ENCODE results near the gene CNTN3.

The CNTN3 gene

DNA sequence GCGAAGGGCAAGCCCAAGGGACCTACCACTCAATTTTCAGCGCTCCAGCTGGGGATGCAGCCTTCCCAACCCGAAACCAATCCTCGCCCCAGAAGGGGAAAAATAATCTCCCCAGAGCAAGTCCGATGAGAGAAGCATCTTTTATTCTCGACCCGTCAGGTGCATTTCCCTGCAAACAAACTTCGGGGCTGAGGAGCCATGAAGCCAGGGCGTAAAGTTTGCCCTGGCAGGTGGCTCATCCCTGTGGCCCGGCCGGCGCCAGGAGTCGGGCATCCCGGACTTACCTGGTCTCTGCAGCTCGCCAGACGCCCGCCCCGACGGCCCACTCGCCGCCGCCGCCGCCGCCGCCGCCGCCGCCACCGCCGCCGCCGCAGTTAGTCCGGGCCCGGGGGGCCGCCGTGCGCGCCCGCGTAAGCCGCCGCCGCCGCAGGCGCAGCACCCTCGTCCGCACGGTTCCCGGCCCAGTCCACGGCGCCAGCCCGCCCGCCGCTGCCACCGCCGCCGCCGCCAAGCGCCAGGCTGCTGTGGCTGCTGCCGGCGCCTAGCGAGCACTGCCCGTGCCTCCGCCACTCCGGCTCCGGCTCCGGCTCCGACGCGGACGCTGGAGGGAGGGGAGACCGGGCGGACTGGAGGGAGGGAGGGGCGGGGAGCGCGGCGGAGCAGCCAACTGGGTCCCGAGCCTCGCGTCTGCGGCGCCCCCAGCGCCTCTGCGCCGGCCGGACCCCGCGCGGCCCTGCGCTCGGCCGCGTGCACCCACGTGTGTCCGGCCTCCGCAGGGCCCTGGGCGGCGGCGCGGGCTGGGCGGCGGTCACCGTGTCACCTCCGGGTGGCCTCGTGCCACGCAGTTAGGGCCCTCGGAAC, at the start of gene CNTN3:
CNTN3 (minus strand) TSS at position 553 of the 861 bp plus-strand sequence. CDS start 93,547 bp downstream, outside the sequence.
- ChIA-PET CTCF (no interaction called here), POLR2A (no interaction called here)
- TF ChIP-seq, protein P1, sequence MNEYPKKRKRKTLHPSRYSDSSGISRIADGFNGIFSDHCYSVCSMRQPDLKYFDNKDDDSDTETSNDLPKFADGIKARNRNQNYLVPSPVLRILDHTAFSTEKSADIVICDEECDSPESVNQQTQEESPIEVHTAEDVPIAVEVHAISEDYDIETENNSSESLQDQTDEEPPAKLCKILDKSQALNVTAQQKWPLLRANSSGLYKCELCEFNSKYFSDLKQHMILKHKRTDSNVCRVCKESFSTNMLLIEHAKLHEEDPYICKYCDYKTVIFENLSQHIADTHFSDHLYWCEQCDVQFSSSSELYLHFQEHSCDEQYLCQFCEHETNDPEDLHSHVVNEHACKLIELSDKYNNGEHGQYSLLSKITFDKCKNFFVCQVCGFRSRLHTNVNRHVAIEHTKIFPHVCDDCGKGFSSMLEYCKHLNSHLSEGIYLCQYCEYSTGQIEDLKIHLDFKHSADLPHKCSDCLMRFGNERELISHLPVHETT (tag by site-specific recombination; IDR thresholded peaks at IDR 0.05) = no peak
- no peak for TF ChIP-seq ZNF629 (tag by site-specific recombination; IDR thresholded peaks at IDR 0.05)
- no peak for TF ChIP-seq ZNF335 (tag by site-specific recombination; conservative IDR thresholded peaks at IDR 0.05)
- no peak for TF ChIP-seq ZNF366 (tag by site-specific recombination; conservative IDR thresholded peaks at IDR 0.05)
- no peak for TF ChIP-seq ZFP3 (tag by site-specific recombination; IDR thresholded peaks at IDR 0.05; ENCODE audit: low read depth)
- TF ChIP-seq ZNF837 (tag by site-specific recombination; IDR thresholded peaks at IDR 0.05) = no peak
- no peak for TF ChIP-seq ZNF561 (tag by site-specific recombination; IDR thresholded peaks at IDR 0.05; ENCODE audit: borderline replicate concordance)
- TF ChIP-seq GLIS2 (tag by site-specific recombination; IDR thresholded peaks at IDR 0.05) = no peak
- no peak for TF ChIP-seq ZNF596 (tag by site-specific recombination; IDR thresholded peaks at IDR 0.05)
- no peak for TF ChIP-seq ZNF23 (tag by site-specific recombination; IDR thresholded peaks at IDR 0.05; ENCODE audit: borderline replicate concordance)
- TF ChIP-seq, protein P2, sequence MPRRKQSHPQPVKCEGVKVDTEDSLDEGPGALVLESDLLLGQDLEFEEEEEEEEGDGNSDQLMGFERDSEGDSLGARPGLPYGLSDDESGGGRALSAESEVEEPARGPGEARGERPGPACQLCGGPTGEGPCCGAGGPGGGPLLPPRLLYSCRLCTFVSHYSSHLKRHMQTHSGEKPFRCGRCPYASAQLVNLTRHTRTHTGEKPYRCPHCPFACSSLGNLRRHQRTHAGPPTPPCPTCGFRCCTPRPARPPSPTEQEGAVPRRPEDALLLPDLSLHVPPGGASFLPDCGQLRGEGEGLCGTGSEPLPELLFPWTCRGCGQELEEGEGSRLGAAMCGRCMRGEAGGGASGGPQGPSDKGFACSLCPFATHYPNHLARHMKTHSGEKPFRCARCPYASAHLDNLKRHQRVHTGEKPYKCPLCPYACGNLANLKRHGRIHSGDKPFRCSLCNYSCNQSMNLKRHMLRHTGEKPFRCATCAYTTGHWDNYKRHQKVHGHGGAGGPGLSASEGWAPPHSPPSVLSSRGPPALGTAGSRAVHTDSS (tag by site-specific recombination; IDR thresholded peaks at IDR 0.05) = no peak
- TF ChIP-seq, protein P3, sequence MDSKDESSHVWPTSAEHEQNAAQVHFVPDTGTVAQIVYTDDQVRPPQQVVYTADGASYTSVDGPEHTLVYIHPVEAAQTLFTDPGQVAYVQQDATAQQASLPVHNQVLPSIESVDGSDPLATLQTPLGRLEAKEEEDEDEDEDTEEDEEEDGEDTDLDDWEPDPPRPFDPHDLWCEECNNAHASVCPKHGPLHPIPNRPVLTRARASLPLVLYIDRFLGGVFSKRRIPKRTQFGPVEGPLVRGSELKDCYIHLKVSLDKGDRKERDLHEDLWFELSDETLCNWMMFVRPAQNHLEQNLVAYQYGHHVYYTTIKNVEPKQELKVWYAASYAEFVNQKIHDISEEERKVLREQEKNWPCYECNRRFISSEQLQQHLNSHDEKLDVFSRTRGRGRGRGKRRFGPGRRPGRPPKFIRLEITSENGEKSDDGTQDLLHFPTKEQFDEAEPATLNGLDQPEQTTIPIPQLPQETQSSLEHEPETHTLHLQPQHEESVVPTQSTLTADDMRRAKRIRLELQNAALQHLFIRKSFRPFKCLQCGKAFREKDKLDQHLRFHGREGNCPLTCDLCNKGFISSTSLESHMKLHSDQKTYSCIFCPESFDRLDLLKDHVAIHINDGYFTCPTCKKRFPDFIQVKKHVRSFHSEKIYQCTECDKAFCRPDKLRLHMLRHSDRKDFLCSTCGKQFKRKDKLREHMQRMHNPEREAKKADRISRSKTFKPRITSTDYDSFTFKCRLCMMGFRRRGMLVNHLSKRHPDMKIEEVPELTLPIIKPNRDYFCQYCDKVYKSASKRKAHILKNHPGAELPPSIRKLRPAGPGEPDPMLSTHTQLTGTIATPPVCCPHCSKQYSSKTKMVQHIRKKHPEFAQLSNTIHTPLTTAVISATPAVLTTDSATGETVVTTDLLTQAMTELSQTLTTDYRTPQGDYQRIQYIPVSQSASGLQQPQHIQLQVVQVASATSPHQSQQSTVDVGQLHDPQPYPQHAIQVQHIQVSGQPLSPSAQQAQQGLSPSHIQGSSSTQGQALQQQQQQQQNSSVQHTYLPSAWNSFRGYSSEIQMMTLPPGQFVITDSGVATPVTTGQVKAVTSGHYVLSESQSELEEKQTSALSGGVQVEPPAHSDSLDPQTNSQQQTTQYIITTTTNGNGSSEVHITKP (tag by site-specific recombination; IDR thresholded peaks at IDR 0.05) = no peak
- TF ChIP-seq ZNF624 (tag by site-specific recombination; IDR thresholded peaks at IDR 0.05) = no peak
- no peak for TF ChIP-seq ZNF248 (tag by site-specific recombination; IDR thresholded peaks at IDR 0.05)
- TF ChIP-seq ZNF585B (tag by site-specific recombination; IDR thresholded peaks at IDR 0.05) = no peak
- no peak for TF ChIP-seq ZNF169 (tag by site-specific recombination; IDR thresholded peaks at IDR 0.05)
- TF ChIP-seq, protein P4, sequence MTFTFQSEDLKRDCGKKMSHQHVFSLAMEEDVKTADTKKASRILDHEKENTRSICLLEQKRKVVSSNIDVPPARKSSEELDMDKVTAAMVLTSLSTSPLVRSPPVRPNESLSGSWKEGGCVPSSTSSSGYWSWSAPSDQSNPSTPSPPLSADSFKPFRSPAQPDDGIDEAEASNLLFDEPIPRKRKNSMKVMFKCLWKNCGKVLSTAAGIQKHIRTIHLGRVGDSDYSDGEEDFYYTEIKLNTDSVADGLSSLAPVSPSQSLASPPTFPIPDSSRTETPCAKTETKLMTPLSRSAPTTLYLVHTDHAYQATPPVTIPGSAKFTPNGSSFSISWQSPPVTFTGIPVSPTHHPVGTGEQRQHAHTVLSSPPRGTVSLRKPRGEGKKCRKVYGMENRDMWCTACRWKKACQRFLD (tag by site-specific recombination; IDR thresholded peaks at IDR 0.05) = no peak
- Histone ChIP-seq H3K36me3 (ENCODE audit: control insufficient read depth in 2 of 2, insufficient read depth in 1 of 2, low read length in 2 of 2) (no peaks in the 10 kb centered on the region), H3K27ac (ENCODE audit: extremely low read depth, low read depth, low read length) (no peak within 1 kb of the TSS), H3K9me3 (ENCODE audit: control insufficient read depth, insufficient read depth, low read depth, low read length) (no peaks in the 10 kb centered on the region), H3K4me3 (ENCODE audit: low read depth, low read length) (peak within 1 kb of the TSS; percentile 40), H3K4me1 (ENCODE audit: control insufficient read depth, insufficient read depth, low read length) (no peaks in the 10 kb centered on the region)

DNA sequence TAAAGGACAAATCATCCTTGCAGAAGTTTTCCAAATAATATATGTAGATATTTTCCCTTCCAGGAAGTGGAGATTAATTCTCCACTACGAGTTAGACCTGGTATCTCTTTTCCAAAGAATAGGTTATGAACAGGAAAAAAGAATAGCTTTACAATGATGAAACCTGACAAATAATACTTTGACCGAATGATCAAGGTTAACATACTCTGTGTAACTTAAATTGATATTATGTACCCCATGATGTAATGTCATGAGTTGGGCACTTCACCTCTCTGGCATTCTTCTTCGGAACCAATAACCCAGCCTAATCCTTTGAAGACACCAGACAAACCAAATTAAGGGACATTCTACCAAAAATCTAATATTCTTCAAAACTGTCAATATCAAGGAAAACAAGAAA, 48.7 kb upstream of the CNTN3 start:
- POLR2A ChIA-PET = no interaction called here
- H3K4me1 ChIP-seq (ENCODE audit: control insufficient read depth, insufficient read depth, low read length) = no peaks in the 10 kb centered on the region
- TF ChIP-seq ZNF335 (tag by site-specific recombination; conservative IDR thresholded peaks at IDR 0.05) (no peak), ZBTB1 (tag by site-specific recombination; IDR thresholded peaks at IDR 0.05) (no peak), ZNF501 (tag by site-specific recombination; IDR thresholded peaks at IDR 0.05) (no peak), ZNF175 (tag by site-specific recombination; IDR thresholded peaks at IDR 0.05) (no peak), ZNF248 (tag by site-specific recombination; IDR thresholded peaks at IDR 0.05) (no peak), ZNF311 (tag by site-specific recombination; IDR thresholded peaks at IDR 0.05; ENCODE audit: borderline replicate concordance) (no peak), FEZF1 (tag by site-specific recombination; IDR thresholded peaks at IDR 0.05) (no peak), ZNF521 (tag by site-specific recombination; IDR thresholded peaks at IDR 0.05) (no peak), HOXA7 (CRISPR knock-in tag; IDR thresholded peaks at IDR 0.05; ENCODE audit: borderline replicate concordance) (no peak), ZNF394 (tag by site-specific recombination; IDR thresholded peaks at IDR 0.05; ENCODE audit: borderline replicate concordance) (no peak)
- TF ChIP-seq, protein P5, sequence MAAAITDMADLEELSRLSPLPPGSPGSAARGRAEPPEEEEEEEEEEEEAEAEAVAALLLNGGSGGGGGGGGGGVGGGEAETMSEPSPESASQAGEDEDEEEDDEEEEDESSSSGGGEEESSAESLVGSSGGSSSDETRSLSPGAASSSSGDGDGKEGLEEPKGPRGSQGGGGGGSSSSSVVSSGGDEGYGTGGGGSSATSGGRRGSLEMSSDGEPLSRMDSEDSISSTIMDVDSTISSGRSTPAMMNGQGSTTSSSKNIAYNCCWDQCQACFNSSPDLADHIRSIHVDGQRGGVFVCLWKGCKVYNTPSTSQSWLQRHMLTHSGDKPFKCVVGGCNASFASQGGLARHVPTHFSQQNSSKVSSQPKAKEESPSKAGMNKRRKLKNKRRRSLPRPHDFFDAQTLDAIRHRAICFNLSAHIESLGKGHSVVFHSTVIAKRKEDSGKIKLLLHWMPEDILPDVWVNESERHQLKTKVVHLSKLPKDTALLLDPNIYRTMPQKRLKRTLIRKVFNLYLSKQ (tag by site-specific recombination; IDR thresholded peaks at IDR 0.05; ENCODE audit: borderline replicate concordance) = no peak
- H3K4me3 ChIP-seq (ENCODE audit: low read depth, low read length) = no peak overlapping the region
- H3K27ac ChIP-seq (ENCODE audit: extremely low read depth, low read depth, low read length) = no peak overlapping the region
- CTCF ChIA-PET = interaction anchor here (0.6 kb wide), 1 partner anchor 10 kb away, joined by 3 read pairs; no protein-coding TSS in a partner anchor
- H3K9me3 ChIP-seq (ENCODE audit: control insufficient read depth, insufficient read depth, low read depth, low read length) = no peaks in the 10 kb centered on the region
- no peaks in the 10 kb centered on the region for H3K36me3 ChIP-seq (ENCODE audit: control insufficient read depth in 2 of 2, insufficient read depth in 1 of 2, low read length in 2 of 2)
